ENCODE data around the gene FTH1. TPM values are rescaled to one million over a fixed set of nuclear protein-coding genes. Genes with fewer than 3 reads are reported as not detected.
"Not testable (repeated sequence)": the region's sequence is repeated elsewhere in the genome, so short reads cannot be mapped to it uniquely, and the experiment has no call there.

The FTH1 gene
- total RNA-seq, 1 experiment from 2014 or later = 301 TPM

DNA sequence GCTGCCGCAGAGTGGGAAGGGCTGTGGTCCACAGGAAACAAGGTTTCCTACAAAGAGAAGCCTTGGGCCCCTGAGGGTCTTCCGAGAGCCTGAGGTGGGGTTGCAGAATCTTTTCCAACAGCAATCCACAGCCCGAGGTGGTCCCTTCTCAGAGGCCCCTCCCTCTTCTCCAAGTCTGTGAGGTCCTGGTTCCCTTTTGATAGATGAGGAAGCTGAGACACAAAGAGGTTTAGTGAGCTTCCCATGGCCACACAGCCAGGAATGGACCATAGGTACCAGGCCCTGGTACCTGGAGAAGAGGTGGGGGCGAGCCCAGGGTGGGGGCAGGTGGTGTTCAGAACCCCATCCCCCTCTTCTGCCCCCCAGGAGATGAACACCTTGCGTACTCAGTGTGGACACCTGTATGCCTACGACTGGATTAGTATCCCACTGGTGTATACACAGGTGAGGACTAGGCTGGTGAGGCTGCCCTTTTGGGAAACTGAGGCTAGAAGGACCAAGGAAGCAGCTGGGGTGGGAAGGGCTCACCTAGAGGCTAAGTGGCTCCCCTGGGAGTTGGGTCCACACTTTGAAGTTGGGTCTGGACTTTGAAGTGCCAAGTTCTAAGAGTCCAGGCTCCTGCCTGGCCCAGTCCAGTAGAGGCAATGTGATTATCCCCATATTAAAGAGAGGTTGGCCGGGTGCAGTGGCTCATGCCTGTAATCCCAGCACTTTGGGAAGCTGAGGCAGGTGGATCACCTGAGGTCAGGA, 10.2 kb downstream of the FTH1 start:
- H3K36me3 ChIP-seq = no peaks in the 10 kb centered on the region
- DNase-seq = no peak

DNA sequence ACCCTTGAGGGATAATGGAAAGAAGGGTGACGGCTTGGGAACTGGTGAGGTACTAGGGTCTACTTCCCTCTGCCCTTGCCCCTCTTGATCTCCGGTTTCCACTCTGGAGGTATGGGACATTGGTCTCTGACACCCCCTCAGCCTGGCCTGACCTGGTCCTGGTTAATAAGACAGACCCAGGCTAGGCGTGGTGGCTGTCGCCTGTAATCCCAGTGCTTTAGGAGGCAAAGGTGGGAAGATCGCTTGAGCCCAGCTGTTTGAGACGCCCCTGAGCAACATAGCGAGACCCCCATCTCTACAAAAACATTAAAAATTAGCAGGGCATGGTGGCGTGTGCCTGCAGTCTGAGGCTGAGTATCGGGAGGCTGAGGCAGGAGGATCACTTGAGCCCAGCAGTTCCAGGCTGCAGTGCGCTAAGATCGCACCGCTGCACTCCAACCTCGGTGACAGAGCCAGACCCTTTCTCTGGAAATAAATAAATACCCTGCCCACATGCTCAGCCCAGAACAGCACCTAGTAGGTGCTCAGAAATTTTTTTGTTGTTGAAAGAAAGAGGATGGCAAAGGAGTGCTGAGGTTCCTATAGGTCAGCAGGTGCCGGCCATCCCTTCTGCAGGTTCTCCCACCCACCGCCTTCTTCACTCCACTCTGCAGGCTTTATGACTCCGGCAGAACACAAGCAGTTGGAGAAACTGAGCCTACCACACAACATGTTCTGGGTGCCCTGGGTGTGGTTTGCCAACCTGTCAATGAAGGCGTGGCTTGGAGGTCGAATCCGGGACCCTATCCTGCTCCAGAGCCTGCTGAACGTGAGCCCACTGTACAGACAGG, 11.0 kb downstream of the FTH1 start:
- DNase-seq = no peak
- Histone ChIP-seq H3K27me3 (no peaks in the 10 kb centered on the region), H3K4me3 (no peak overlapping the region), H3K9me3 (no peaks in the 10 kb centered on the region), H3K36me3 (no peaks in the 10 kb centered on the region)

More for the DNA sequence above, 10.2 kb downstream of the FTH1 start:
- H3K27me3 ChIP-seq = no peaks in the 10 kb centered on the region
- no peaks in the 10 kb centered on the region for H3K9me3 ChIP-seq
- no peak overlapping the region for H3K4me3 ChIP-seq

- H3K4me3 ChIP-seq = no peak overlapping the region
- H3K9me3 ChIP-seq = no peaks in the 10 kb centered on the region
- no peaks in the 10 kb centered on the region for H3K36me3 ChIP-seq
- H3K27me3 ChIP-seq = no peaks in the 10 kb centered on the region
- no peak for DNase-seq
Measured at GRCh38 chr11:61955422-61956135, 11.9 kb downstream of the FTH1 start.

DNA sequence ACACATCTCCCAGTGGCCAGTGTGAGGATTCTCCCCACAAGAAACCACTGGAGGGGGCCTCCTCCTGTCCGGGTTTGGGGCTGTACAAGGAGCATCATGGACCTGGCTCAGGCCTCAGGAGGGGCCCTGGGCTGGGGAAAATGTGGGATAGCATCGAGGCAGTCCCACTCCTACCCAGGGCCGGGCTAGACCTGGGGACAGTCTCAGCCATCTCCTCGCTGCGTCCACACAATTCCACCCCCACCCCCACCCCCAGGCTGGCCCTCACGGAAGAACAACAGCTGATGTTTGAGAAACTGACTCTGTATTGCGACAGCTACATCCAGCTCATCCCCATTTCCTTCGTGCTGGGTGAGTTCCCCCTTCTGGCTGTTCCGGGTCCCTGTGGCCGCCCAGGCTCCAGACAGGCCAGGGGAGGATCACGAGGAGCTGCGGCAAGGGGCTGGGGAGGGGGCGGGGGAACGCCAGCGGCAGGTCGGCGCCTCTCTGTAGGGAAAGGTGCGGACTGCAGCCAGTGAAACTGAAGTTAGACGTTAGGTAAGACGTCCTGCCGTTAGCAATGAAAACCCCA, 12.5 kb downstream of the FTH1 start:
- no peak for DNase-seq
- Histone ChIP-seq H3K27me3 (no peaks in the 10 kb centered on the region), H3K4me3 (no peak overlapping the region), H3K36me3 (no peaks in the 10 kb centered on the region), H3K9me3 (no peaks in the 10 kb centered on the region)

DNA sequence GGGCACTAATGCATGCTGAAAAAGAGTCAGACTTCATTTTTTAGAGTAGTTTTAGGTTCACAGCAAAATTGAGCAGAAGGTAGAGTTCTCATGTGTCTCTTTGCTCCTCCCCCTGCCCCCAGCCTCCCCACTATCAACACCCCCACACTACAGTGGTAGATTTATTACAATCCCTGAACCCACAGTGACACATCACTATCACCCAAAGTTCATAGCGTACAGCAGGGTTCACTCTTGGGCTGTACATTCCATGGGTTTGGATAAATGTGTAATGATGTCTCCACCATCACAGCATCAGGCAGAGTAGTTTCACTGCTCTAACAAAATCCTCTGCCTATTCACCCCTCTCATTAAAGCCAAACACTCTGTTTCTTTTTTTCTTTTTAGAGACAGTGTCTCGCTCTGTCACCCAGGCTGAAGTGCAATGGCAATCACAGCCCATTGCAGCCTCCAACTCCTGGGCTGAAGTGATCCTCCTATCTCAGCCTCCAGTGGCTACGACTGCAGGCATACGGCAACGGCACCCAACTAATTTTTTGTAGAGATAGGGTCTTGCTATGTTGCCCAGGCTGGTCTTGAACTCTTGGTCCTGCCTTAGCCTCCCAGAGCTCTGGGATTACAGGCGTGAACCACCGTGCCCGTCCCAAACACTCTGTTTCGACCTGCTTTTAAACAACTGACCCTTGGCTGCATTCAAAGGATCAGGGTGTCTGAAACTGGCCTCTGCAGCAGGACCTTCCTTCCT, 13.2 kb downstream of the FTH1 start:
- H3K27me3 ChIP-seq = no peaks in the 10 kb centered on the region

GRCh38 chr11:61953632-61954031, 13.8 kb downstream of the FTH1 start:
- not testable (repeated sequence) for H3K27me3 ChIP-seq, DNase-seq, H3K36me3 ChIP-seq, H3K9me3 ChIP-seq, H3K4me3 ChIP-seq

More for the DNA sequence above, 13.2 kb downstream of the FTH1 start:
- Histone ChIP-seq H3K36me3 (no peaks in the 10 kb centered on the region), H3K9me3 (no peaks in the 10 kb centered on the region), H3K4me3 (no peak overlapping the region)
- no peak for DNase-seq

GRCh38 chr11:61952882-61953281, 14.6 kb downstream of the FTH1 start:
- Histone ChIP-seq H3K9me3 (no peaks in the 10 kb centered on the region), H3K4me3 (no peak overlapping the region), H3K36me3 (no peaks in the 10 kb centered on the region), H3K27me3 (no peaks in the 10 kb centered on the region)
- no peak for DNase-seq

GRCh38 chr11:61951484-61952135, 15.8 kb downstream of the FTH1 start:
- no peaks in the 10 kb centered on the region for H3K27me3 ChIP-seq
- no peaks in the 10 kb centered on the region for H3K36me3 ChIP-seq
- DNase-seq = no peak
- H3K9me3 ChIP-seq = no peaks in the 10 kb centered on the region
- no peak overlapping the region for H3K4me3 ChIP-seq

GRCh38 chr11:61950035-61950547, 17.3 kb downstream of the FTH1 start, which contains the start of gene BEST1:
TSS of gene BEST1 (plus strand) at chr11:61950351. CDS start at chr11:61951807, 1,456 bp downstream.
- Histone ChIP-seq H3K4me3 (no peak within 1 kb of the TSS), H3K9me3 (no peaks in the 10 kb centered on the region), H3K27me3 (no peaks in the 10 kb centered on the region), H3K36me3 (no peaks in the 10 kb centered on the region)
- no peak for DNase-seq

DNA sequence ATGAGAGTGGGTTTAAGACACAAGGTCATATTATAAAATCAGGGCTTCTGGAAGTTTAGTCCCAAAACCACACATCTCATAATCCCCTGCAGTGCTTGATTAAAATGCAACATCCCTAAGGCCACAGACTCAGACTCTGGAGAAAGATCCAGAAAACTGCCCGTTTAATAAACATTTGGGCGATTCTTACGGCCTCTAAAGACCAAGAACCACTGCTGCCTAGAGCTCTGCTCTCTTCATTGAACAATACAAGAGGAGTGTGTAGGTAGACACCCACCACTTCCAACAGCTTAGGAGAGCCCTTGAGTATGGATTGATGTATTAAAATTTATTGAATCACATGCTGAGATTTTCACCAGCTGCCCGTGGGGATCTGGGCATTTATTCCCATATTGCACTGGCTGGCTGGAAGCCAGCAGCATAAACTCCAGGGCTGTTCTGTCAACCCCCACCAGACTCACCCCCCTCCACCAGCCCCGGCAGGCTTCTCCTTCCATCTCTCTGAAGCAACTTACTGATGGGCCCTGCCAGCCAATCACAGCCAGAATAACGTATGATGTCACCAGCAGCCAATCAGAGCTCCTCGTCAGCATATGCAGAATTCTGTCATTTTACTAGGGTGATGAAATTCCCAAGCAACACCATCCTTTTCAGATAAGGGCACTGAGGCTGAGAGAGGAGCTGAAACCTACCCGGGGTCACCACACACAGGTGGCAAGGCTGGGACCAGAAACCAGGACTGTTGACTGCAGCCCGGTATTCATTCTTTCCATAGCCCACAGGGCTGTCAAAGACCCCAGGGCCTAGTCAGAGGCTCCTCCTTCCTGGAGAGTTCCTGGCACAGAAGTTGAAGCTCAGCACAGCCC, 18.0 kb downstream of the FTH1 start:
- peak; percentile 58 for DNase-seq
- Histone ChIP-seq H3K27me3 (no peaks in the 10 kb centered on the region), H3K36me3 (no peaks in the 10 kb centered on the region), H3K9me3 (no peaks in the 10 kb centered on the region), H3K4me3 (no peak overlapping the region)

DNA sequence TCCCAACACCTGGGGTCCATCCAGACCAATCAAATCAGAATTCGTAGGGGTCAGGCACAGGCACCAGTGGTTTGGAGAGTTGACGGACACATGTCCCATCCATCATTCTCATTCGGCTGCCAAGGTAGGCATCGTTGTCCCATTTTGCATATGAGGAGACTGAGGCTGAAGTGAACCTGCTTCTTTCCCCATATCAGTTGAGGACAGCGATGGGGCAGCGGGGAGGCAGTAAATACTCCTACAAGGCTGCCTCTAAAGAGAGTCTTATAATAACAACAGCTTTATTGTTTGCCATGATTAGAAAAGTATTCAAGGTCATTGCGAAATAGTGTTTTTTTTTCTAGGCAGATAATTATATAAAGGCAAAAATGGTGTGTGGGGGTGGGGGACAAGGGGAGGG, 18.9 kb downstream of the FTH1 start:
- DNase-seq = no peak
- Histone ChIP-seq H3K4me3 (no peak overlapping the region), H3K27me3 (no peaks in the 10 kb centered on the region), H3K36me3 (no peaks in the 10 kb centered on the region), H3K9me3 (no peaks in the 10 kb centered on the region)

DNA sequence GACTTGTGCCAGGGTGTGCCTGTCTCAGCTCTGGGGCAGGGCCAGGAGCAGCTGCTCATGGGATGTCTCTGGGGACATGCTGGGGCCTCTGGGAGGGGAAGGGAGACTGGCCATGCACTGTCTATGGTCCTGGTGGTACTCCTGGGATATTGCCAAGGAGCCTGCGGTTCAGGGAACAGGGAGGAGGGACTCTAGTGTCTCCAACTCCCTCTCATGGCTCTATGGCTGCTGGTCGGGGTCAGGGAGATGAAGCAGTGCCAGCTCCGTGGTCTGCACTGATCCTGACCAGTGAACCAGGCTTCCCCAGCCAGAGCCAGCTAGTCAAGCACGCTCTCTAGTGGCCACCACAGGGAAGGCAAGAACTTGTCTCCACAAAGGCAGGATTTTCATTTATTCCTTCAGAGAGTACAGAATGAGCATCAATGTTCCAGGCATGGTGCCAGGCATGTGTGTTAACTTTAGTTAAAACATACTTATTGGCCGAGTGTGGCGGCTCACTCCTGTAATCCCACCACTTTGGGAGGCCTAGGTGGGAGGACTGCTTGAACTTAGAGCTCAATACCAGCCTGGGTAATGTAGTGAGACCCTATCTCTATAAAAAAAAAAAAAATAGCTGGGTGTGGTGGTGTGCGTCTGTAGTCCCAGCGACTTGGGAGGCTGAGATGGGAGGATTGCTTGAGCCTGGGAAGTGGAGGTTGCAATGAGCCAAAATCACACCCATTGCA, 19.8 kb downstream of the FTH1 start:
- Histone ChIP-seq H3K4me3 (no peak overlapping the region), H3K9me3 (no peaks in the 10 kb centered on the region), H3K36me3 (no peaks in the 10 kb centered on the region), H3K27me3 (no peaks in the 10 kb centered on the region)
- DNase-seq = peak; percentile 76

DNA sequence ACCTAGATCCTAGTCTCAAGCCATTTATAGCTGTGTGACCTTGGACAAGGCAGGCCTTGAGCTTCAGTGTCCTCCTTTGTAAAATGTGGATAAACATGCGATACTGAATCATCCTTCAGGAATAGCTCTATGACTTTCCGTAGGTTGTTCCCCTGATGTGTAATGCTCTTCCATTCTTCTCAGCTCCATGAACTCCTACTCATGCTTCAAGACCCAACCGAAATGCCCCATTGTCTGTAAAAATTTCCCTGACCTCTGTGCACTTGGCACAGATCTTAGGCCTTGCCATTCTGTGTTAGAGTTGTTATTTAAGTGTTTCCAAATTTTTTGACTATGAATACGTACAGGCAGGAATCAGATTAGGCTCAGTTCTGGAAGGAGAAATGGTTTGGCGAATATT, 20.5 kb downstream of the FTH1 start:
- Histone ChIP-seq H3K36me3 (no peaks in the 10 kb centered on the region), H3K27me3 (no peaks in the 10 kb centered on the region), H3K4me3 (no peak overlapping the region), H3K9me3 (no peaks in the 10 kb centered on the region)
- no peak for DNase-seq

- no peak for DNase-seq
- no peaks in the 10 kb centered on the region for H3K36me3 ChIP-seq
- H3K9me3 ChIP-seq = no peaks in the 10 kb centered on the region
- H3K27me3 ChIP-seq = no peaks in the 10 kb centered on the region
- no peak overlapping the region for H3K4me3 ChIP-seq
Measured at GRCh38 chr11:61945191-61945590, 22.2 kb downstream of the FTH1 start.

Data from MG63 (cell line).